NOMO-1 (cell line): ENCODE results near the gene IRF3.

Experiments
- DNase-seq, 2 experiments: peaks; one replicate each; lab custom pipeline; 2025; ENCODE audit not compliant: unreplicated experiment in 2 of 2; lab: John Stamatoyannopoulos, UW

The IRF3 gene

DNA sequence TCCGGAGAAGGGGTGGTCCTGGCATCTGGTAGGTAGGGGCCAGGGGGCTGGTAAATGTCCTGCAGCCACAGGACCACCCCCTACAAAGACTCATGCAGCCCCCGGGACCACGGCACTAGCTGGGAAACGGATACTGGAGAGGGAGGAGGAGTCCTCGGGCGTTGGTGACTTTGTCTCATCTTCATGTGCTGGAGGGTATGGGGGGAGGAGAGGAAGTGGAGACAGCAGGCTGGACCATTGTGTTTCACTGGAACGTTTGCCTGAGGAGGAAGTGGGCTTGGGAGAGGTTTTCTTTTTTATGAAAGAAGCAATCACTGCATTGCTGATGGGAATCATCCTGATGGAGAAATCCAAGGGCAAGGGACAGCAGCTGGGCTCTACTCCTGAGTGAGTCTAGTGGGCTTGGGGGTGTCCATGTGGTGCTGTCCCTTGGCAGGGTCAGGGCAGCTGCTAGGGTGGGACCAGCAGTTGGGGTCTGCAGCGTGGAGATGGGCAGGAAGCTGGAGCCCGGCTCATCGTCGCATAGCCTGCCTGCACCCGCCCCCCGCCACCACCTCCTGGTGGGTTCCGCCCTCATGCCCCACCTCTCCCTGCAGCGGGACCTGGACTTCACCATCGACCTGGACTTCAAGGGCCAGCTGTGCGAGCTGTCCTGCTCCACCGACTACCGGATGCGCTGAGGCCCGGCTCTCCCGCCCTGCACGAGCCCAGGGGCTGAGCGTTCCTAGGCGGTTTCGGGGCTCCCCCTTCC, 22.1 kb upstream of the IRF3 start:
- no peak for DNase-seq

DNA sequence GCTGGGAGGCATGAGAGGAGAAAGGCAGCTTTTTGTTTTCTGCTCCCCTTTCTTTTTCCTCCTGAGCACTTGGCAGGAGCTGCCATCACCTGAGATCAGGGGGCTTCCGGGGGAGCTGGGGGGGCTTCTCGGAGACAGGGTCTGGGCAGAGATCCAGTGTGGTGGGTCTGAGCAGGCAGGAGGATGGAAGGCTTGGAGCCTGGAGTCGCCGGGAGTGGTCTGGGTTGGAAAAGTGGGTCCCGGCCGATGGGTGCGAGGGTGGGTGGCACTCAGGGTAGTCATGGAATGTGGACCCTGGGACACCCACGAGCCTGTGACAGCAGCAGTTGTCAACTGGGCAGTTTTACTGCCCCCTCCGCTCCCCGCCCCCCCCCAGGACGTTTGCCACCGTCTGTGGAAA, 21.5 kb upstream of the IRF3 start:
- no peak for DNase-seq

DNA sequence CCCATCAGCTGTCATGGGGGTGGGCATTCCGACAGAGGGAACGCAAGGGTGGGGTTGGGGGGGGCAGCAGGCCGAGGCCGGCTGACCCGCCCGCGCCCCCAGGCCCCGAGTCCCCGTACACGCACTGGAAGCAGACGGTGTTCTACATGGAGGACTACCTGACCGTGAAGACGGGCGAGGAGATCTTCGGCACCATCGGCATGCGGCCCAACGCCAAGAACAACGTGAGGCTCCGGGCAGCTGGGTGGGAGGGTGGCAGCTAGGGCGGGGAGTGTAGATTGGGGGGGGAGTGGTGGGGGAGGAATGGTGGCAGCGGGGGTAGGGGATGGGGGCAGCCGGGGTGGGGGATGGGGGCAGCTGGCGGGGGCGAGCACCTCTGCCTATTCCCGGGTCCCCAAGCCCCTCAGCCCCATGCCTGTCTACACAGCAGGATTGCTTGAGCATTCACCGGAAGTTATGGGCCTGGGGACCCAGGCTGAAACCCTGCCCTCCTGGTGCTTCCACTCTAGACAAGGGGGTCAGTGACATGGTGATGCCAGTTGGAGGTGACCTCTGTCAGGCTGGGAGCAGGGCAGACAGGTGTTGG, 20.9 kb upstream of the IRF3 start:
- DNase-seq = no peak

DNA sequence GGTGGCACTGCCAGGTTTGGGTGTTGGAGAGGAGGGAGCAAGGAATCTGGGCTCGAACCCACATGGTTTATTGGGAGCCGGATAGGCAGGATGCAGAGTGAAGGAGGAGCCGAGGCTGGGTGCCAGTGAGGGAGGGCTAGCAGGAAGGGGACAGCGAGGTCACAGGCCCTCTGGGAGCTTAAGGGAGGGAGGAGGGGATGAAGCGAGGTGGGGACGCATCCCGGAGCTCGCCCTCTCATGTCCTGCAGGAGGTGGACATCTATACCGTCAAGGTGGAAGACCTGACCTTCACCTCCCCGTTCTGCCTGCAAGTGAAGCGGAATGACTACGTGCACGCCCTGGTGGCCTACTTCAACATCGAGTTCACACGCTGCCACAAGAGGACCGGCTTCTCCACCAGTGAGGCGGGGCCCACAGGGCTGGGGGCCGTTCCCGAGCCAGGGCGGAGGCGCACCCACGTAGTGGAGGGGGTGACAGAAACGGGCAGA, 20.2 kb upstream of the IRF3 start:
- DNase-seq = no peak

DNA sequence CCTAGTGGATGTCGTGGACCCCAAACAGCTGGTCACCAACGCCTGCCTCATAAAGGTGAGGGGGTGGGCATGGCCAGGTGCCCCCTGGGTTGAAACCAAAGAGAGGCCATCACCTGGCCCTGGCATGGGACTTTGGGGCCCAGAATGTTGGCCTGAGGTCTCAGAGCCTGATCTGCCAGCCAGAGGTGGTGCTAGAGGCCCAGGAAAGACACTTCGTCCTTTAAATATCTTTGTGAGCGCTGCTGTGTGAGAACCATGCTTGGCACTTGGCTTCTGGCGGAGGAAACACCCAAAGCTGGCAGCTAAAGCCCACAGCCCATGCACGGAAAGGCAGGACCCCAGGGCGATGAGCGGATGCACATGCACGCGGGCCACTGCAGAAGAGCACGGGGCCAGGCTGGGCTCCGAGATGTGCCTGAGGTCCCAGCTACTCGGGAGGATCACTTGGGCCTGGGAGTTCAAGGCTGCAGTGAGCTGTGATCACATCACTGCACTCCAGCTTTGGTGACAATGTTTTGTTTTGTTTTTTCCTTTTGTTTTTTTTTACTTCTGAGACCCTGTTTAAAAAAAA, 19.4 kb upstream of the IRF3 start:
- DNase-seq = no peak

DNA sequence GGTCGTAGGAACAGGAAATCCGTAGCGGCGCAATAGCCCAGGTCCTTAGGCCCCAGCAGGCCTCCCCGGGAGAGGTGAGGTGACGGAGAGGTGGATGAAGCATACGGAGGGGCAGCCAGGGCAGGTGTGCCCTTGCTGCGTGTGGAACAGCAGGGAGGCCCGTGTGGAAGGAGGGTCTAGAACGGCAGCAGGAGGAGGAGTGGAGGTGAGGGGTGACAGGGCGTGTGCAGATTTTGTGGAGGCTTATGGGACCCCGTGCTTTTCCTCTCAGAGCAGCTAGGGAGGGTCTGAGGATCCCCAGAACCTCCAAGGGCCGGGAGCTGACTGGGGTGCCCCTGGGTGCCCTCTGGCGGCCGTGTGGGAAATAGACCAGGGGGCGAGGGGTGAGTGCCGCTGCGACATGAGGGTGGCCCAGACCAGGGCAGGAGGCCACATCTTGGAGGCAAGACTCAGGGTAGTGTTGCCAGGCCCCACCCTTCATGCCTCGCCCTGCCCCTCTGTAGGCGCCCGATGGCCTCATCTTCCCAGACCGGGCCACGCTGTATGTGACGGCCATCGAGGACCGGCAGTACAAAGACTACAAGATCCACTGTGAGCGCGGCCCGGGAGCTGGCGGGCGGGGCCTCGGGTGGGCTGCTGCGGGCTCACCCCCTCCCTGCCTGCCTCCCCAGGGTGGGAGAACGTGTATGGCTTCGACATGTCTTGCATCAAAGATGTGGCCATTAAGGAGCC, 18.8 kb upstream of the IRF3 start:
- no peak for DNase-seq

DNA sequence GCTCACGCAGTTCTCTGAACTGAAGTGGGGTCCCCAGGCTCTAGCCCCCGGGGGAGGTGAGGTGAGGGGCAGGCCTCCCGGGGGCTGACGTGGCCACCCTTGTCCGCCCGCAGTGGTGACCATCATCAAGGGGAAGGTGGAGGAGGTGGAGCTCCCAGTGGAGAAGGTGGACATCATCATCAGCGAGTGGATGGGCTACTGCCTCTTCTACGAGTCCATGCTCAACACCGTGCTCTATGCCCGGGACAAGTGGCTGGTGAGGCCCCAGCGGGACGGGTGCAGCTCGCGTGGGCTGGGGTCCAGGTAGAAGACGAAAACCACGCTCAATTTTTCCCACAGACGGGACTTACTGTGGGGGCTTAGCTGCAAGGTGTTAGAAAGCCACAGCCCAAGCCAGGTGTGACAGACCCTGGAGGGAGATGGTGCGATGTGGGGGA, 18.2 kb upstream of the IRF3 start:
- no peak for DNase-seq

DNA sequence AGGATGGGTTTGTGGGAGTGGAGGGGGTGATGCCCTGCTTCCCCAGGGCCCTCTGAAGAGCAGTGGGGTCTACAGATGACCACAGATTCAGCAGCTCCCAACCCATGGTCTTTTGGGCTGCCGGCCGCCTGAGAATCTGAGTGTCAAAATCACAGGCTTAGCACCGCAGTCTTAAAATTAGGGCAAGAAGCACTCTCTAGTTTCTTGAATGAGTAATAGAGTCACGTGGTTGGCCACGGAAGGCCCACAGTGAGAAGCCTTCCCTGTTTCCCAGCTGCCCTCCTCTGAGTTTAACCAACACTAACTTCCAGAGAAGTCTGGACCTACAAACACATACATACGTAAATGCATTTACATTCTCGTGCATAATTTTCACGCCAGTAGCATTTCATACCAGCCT, 16.6 kb upstream of the IRF3 start:
- DNase-seq = no peak

DNA sequence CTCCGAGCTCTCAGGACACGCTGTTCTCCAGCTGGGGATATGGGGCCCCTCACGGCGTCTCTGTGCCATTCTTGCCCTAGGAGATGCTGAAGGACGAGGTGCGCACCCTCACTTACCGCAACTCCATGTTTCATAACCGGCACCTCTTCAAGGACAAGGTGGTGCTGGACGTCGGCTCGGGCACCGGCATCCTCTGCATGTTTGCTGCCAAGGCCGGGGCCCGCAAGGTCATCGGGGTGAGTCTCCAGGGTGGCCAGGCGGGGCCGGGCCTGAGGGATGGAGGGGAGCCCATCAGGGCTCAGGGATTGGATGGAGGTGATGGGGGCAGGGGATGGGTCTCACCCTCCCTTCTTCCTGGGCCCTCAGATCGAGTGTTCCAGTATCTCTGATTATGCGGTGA, 16.2 kb upstream of the IRF3 start:
- no peak for DNase-seq

DNA sequence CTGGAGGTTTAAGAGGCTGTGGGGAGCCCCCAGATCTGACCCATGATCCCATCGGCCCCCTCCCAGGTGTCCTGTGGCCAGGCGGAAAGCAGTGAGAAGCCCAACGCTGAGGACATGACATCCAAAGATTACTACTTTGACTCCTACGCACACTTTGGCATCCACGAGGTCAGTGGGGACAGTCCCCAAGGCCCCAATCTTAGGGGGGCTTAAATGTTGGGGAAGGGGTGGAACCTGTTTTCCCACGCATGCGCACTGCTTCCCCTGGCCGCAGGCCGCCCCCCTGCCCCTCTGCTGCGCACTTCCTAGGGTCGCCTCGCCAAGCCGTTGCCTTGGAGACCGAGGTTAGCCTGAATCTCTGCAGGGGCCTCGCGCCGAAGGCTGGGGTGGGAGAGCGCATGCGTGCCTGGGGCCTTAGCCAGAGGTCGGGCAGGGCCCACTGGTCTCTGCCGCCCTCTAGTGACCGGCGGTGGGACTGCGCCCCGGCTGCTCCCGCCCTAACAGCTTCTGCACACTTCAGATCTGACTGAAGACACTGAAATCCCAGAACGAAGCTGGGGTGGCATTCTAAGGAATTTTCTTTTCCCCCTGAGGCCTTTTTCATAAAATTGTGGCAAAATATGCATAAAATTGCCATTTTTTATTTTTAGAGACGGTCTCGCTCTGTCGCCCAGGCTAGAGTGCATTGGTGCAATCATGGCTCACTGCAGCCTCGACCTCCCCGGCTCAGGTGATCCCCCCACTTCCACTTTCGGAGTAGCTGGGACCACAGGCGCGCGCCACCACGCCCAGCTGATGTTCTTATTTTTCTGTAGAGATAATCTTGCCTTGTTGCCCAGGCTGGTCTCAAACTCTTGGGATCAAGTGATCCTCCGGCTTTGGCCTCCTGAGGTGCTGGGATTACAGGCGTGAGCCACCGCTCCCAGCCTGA, 15.0 kb upstream of the IRF3 start:
- peak; percentile 80 to 95 for DNase-seq

DNA sequence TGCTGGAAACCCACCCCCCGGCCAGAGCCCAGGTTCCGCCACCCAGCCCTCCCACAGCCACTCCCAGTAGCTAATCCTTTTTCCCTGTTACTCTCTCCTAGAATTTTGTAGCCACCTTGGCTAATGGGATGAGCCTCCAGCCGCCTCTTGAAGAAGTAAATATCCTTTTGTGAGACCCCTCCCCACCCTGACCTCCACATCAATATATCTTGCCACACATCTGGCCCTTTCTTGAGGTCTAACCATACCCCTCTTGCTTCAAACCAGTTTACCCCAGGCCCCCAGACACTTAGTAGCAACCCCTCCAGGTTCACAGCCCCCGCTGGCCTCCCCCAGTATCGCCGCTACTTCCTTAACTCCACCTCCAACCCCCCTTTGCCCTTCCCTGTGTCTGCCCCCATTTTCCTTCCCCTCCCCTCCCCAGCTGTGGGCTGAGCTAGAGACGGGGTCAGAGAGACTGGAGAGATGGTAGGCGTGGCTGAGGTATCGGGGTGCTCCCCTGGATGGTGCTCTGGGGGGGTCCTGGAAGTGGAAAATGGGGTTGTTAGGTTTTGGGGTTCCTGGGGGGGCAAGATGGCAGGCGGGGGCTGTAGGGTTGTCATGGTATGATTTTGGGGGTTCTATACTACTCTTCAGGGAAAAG, 14.2 kb upstream of the IRF3 start:
- no peak for DNase-seq

DNA sequence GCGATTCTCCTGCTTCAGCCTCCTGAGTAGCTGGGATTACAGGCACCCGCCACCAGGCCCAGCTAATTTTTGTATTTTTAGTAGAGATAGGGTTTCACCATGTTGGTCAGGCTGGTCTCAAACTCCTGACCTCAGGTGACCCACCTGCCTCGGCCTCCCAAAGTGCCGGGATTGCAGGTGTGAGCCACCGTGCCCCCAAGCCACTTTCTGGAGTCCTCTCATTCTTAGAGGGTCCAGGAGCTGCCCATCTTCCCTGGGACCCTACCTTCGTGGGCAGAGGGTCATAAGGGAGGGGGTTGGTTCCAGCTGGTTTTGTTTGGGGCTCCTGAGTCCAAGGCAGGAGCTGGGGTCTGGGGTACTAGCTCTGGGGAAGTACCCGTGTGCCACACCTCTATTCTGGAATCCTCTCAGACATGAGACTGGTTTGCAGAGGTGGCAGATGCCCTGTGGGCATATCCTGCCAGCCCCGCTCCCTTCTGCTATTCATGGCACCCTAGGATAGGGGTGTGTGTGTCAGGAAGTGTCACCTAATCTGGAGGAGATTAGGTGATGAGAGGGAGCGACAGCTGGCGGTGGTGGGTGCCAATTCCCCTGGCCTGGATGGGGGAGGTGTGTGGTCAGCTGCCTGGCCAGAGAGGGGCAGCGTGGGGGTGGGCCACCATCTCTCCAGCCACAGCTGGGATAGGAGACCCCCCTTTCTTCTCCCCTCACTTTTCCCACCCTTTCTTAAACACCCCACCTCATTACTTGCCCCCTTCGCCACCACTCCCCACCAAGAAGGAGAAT, 13.5 kb upstream of the IRF3 start:
- DNase-seq = no peak

DNA sequence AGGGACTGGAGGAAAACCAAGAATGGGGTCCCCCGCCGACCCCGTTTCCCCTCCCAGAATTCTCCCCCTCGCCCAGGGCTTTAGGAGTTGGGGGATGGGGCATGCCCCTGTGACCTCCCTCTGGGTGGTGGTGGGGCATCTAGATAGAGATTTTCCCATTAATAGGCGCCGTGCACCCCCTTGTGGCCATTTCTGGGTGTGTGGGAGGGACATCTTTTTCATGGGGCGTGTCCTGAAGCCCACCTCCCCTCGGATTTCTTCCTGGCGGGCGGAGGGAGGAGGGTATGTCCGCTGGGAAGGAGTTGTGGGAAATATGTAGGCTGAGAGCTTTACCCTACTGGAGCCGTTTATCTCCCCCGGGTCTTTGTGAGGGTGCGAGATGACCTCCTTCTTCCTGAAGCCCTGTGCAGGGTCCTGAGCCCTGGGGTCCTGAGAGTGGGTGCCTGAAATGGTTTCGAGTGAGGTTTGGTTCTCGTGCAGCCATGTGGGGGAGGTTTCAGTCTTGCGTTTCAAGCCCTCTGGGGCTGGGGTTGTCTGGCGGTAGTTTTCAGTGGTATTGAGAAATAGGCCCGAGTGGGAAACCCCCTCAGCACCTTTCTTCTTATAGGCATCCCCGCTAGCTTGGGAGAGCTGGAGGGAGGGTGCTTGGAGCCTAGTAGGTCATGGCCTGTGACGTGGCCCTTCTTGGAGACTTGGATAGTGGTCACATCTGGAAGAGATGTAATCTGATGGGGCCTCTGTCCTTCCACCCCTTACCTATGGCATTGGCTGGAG, 12.4 kb upstream of the IRF3 start:
- peak; percentile 47 to 73 for DNase-seq

DNA sequence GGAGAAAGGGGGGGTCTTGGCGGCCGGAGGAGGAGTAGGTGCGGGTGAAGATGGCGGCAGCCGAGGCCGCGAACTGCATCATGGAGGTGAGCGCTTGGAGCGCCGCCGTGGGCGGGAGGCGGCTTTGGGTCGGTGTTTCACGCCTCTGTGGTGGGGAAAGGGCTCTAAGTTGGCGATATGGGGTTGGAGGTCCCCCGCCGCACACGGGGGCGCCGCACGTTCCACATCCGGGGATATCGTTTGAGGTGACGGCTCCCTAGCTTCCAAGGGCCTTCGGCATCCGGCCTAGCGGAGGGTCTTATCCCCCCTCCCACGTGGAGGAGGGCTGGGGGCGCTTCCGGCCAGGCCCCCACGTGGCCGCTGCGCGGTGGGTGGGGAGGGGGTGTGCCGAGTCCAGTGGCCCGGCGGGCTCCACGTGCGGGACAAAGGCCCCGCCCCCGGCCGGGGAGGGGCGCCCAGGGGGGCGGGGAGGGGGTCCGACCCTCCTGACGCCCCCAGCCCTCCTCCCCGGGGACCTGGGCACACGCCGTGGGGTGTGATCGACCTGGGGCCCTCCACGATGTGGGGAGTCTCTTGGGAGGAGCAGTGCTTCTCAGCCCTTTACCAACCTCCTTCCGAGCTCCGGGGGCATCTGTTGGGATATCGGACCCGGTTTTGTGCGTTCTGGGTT, 11.7 kb upstream of the IRF3 start, which contains the start of gene PRMT1:
Gene PRMT1 (plus strand): TSS at position 41 of the 670 bp plus-strand sequence. CDS start 10 bp downstream, at position 51.
- DNase-seq = no peak

DNA sequence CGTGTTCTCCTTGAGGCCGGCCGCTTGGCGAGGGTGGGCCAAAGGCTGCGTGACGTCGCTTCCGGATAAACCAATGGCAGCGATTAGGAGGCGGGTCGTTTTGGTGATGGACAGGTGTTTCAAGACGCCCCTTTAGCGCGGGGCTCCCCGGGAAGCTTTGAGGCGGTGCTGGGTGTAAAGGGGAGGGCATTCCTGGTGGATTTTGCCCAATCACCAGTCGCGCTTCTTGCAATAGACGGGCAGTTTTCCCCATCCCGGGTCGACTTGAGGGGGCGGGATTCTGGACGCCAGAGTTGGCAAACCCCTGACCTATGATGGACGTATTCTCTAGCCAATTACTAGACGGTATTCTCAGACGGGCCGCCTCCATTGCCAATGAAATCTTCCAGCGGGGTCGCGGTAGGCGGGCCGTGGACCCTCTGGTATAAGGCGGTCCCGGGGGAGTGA, 11.2 kb upstream of the IRF3 start:
- DNase-seq = peak; percentile 100

DNA sequence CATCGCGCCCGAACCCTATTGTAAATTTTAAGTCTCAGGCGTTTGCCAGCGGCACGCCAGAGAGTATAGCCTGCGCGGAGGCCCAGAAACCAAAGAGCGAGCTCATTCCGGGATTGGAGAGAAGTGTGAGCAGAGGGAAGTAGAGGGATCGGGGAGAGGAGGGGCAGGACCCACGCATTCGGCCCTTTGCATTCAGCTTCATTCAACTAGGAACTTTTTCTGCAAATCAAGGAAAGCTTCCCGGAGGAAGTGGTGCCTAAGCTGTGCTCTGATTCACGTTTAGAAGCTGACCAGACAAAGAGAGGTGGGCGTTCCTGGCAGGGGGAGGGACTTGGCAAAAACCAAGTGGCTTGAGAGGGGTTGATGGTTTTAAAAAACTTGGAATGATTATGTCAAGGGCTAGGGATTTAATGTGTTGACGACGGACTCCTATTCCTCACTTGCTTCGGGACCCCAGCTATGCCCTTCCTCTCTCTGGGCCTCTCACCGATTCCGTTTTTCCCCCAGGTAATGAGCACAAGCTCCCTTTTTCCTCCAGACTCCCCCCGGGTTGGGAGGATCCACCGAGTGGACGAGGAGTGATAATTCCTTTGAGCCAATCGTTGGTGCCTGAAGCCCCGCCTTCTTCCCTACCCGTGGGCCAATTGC, 10.6 kb upstream of the IRF3 start:
- DNase-seq = peak; percentile 82 to 87
